ENCODE results near the gene ZNF836. TPM values are rescaled to one million over a fixed set of nuclear protein-coding genes. Genes with fewer than 3 reads are reported as not detected.

Gene ZNF836
- total RNA-seq, 1 donor from 2014 or later = 2.8 TPM

DNA sequence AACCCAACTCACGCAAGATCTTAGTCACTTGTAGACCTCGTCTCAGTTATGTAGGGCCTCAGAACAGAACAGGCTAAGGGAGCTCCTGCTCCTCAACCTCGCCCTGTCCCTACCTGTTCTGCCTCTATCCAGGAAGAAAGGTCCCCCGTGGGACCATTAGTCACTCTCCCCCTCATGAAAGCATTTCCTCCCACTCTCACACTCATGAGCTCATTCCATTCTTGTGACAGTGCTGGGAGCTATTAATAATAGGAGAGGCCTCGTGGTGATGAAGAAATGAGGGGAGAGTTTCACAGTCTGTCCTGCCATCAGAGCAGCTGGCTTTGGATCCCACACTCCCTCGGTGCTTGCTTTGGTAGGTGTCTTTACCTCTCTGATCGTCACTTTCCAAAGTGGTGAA lies 28.6 kb upstream of the ZNF836 start:
- TF ChIP-seq, protein P1, sequence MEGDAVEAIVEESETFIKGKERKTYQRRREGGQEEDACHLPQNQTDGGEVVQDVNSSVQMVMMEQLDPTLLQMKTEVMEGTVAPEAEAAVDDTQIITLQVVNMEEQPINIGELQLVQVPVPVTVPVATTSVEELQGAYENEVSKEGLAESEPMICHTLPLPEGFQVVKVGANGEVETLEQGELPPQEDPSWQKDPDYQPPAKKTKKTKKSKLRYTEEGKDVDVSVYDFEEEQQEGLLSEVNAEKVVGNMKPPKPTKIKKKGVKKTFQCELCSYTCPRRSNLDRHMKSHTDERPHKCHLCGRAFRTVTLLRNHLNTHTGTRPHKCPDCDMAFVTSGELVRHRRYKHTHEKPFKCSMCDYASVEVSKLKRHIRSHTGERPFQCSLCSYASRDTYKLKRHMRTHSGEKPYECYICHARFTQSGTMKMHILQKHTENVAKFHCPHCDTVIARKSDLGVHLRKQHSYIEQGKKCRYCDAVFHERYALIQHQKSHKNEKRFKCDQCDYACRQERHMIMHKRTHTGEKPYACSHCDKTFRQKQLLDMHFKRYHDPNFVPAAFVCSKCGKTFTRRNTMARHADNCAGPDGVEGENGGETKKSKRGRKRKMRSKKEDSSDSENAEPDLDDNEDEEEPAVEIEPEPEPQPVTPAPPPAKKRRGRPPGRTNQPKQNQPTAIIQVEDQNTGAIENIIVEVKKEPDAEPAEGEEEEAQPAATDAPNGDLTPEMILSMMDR (IDR thresholded peaks at IDR 0.05) = no peak
- Histone ChIP-seq H3K27ac (peak overlapping the region; percentile 78 to 90), H3K4me3 (peak overlapping the region in 1 of 2 donors; percentile 11), H3K36me3 (peaks cover 43 to 52% of the 10 kb centered on the region in 2 donors), H3K27me3 (no peaks in the 10 kb centered on the region), H3K4me1 (peaks cover 13 to 18% of the 10 kb centered on the region in 2 donors), H3K9me3 (no peaks in the 10 kb centered on the region)
- intact Hi-C loops (cut with DNase I) = loop anchor here (1.0 kb wide), 1 partner anchor 11 kb away; no protein-coding TSS in a partner anchor
- peak; percentile 52 to 91 for DNase-seq (ENCODE audit: low spot score in 2 of 2)

DNA sequence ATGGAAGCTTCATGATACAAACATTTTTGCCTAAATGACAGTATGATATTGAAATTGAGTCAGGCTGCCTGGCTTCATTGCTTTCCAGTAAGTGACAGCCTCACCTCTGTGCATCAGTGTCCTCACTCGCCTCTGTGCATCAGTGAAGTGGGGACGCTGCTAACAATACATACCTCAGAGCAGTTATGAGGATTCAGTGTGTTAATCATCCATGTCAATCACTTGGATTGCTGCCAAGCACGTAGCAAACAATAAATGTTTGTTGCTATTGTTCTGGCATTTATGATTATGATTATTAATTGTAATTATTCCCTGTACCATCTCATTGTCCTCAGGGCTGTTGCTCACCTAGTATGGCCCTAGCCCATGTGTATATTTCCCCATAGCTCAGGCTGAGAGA lies 27.3 kb upstream of the ZNF836 start:
- peak overlapping the region; percentile 5 to 90 for H3K27ac ChIP-seq
- peaks cover 29 to 39% of the 10 kb centered on the region in 2 donors for H3K36me3 ChIP-seq
- intact Hi-C loops (cut with DNase I) = loop anchor here (5.0 kb wide), 1 partner anchor 39 kb away; no protein-coding TSS in a partner anchor
- H3K4me3 ChIP-seq = no peak overlapping the region
- H3K9me3 ChIP-seq = no peaks in the 10 kb centered on the region
- DNase-seq (ENCODE audit: low spot score in 2 of 2) = no peak
- TF ChIP-seq, protein P1 (IDR thresholded peaks at IDR 0.05) = no peak
- no peaks in the 10 kb centered on the region for H3K27me3 ChIP-seq
- peaks cover 13 to 21% of the 10 kb centered on the region in 2 donors for H3K4me1 ChIP-seq

DNA sequence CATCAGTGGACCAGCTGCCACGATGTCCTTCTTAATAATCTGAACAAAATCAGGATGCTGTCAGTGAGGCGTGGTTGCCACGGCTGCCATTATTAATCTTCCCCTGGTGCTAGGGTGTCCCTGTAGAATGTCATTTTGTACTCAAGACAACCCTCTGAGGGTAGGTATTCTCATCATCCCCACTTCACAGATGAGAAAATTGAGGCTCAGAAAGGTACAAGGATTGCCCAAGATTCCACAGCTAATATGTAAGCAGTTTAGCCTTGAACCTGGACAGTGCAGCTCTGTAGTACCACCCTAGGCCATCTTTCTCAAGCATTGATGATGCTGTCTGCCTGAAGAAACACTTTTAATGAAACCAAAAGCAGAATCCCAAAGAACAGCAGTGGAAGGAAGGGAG lies 26.5 kb upstream of the ZNF836 start:
- Histone ChIP-seq H3K27ac (peak overlapping the region; percentile 5 to 90), H3K4me3 (no peak overlapping the region), H3K4me1 (peaks cover 13 to 21% of the 10 kb centered on the region in 2 donors), H3K27me3 (no peaks in the 10 kb centered on the region), H3K36me3 (peaks cover 22 to 32% of the 10 kb centered on the region in 2 donors), H3K9me3 (no peaks in the 10 kb centered on the region)
- intact Hi-C loops (cut with DNase I) = loop anchor here (5.0 kb wide), 1 partner anchor 39 kb away; no protein-coding TSS in a partner anchor
- DNase-seq (ENCODE audit: low spot score in 2 of 2) = no peak
- TF ChIP-seq, protein P1 (IDR thresholded peaks at IDR 0.05) = no peak

DNA sequence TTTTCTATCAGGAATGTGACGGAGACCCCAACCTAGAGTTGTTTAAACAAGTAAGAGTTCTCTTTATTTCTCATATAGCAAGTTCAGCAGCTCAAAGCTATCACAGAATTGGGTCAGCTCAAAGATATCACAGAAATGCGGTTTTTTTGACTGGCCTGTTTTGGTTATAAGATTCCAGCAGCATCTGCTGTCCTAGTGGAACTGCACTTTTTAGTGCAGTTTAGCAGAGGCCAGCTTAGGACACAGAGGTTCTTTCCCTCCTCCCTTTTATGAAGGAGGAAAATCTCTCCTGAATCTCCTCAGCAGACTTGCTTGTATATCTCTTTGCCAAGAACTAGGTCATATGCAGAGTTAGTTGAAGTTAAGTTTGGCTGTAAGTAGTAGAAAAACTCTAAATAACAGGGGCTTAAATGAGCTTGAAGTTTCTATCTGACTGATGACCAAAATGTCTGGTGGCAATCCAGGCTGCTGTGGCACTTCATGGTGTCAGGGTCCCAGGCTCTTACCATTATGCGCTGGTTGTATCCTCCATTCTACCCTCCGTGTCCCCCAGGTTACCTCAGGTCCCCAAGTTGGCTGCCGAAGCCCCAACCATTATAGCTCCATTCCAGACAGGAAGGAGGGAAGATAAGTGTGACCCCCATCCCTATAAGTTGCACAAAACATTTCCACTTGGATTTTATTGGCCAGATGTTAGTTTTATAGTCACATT lies 25.0 kb upstream of the ZNF836 start:
- intact Hi-C loops (cut with DNase I) = loop anchor here (5.0 kb wide), 1 partner anchor 41 kb away; no protein-coding TSS in a partner anchor
- TF ChIP-seq, protein P1 (IDR thresholded peaks at IDR 0.05) = no peak
- DNase-seq (ENCODE audit: low spot score in 2 of 2) = no peak
- no peaks in the 10 kb centered on the region for H3K27me3 ChIP-seq
- H3K27ac ChIP-seq = peak overlapping the region in 1 of 2 donors; percentile 1
- H3K4me1 ChIP-seq = peaks cover 16 to 23% of the 10 kb centered on the region in 2 donors
- peaks cover 10 to 20% of the 10 kb centered on the region in 2 donors for H3K36me3 ChIP-seq
- no peaks in the 10 kb centered on the region for H3K9me3 ChIP-seq
- H3K4me3 ChIP-seq = no peak overlapping the region

DNA sequence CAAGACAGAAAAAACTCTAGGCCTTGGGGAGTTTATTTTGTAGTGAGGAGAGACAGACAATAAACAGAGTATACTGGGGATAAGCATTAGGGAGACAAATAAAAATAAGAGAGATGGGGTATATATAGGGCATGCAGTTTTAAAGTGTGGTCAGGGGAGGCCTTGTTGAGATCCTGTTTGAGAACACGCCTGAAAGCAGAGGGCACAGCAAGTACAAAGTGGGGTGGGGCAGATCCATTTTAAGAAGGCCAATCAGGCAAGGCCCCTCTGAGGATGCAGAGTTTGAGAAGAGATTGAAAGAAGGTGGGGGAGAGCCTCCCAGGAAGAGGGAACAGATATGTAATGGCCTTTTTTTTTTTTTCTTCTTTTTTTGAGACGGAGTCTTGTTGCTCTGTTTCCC lies 20.5 kb upstream of the ZNF836 start:
- H3K4me3 ChIP-seq = peak overlapping the region in 1 of 2 donors; percentile 91
- H3K36me3 ChIP-seq = peaks cover 0 to 18% of the 10 kb centered on the region in 2 donors
- intact Hi-C loops (cut with DNase I) = loop anchor here (5.0 kb wide), 2 partner anchors 95 to 165 kb away; partner anchors contain the start of genes ZNF614 and ZNF841
- TF ChIP-seq, protein P1 (IDR thresholded peaks at IDR 0.05) = no peak
- H3K27ac ChIP-seq = peak overlapping the region in 1 of 2 donors; percentile 98
- no peaks in the 10 kb centered on the region for H3K9me3 ChIP-seq
- H3K27me3 ChIP-seq = no peaks in the 10 kb centered on the region
- no peak for DNase-seq (ENCODE audit: low spot score in 2 of 2)
- H3K4me1 ChIP-seq = peaks cover 10 to 20% of the 10 kb centered on the region in 2 donors
